Right kidney (tissue), 1 donor: ENCODE measurements around the gene RCVRN.

Experiments
- DNase-seq: peaks from one replicate; pipeline ENCODE4 v3.0.0-alpha.2; 2016

RCVRN gene

GRCh38 chr17:9850151-9850550, 54.9 kb downstream of the RCVRN start:
- no peak for DNase-seq
